SU-DHL-6 (cell line): ENCODE data around the gene GPR22.

ENCODE experiments used
- H2AFZ ChIP-seq: fragments of 200-600 bp; sonication (generic); 2 replicates; pipeline ENCODE4 v1.6.1; 2014; ENCODE audit warnings: low read depth, mild to moderate bottlenecking, moderate library complexity, mixed read lengths, antibody characterized with exemption, low read length; ENCODE audit not compliant: severe bottlenecking
- H3F3A ChIP-seq: fragments of 200-600 bp; shearing (Covaris generic); 2 replicates; pipeline ENCODE4 v1.6.0; 2016; ENCODE audit warnings: antibody characterized with exemption, mild to moderate bottlenecking; ENCODE audit not compliant: insufficient read depth
- H3K27ac ChIP-seq: fragments of 200-600 bp; sonication (generic); 2 replicates; pipeline ENCODE4 v1.5.1; 2016; ENCODE audit warnings: low read depth, mild to moderate bottlenecking, low read length, moderate library complexity, mixed read lengths
- H3K27me3 ChIP-seq: fragments of 200-600 bp; sonication (generic), shearing (Covaris generic); 2 replicates; pipeline ENCODE4 v1.6.0; 2014; ENCODE audit warnings: mild to moderate bottlenecking, low read length
- H3K36me3 ChIP-seq: fragments of 200-600 bp; sonication (generic); 2 replicates; pipeline ENCODE4 v1.6.1; 2014; ENCODE audit warnings: mild to moderate bottlenecking, low read length, mixed read lengths
- H3K4me2 ChIP-seq: fragments of 300-600, 200-600 bp; shearing (Covaris generic), sonication (generic); 2 replicates; pipeline ENCODE4 v1.6.0; 2014; ENCODE audit warnings: low read length, low read depth, mild to moderate bottlenecking; ENCODE audit not compliant: poor library complexity, severe bottlenecking
- H3K4me3 ChIP-seq: fragments of 200-600 bp; sonication (generic); 2 replicates; pipeline ENCODE4 v1.5.1; 2014; ENCODE audit warnings: antibody characterized with exemption, low read length, mild to moderate bottlenecking, mixed read lengths; ENCODE audit not compliant: insufficient read depth, poor library complexity, severe bottlenecking
- H3K79me2 ChIP-seq: fragments of 200-600 bp; sonication (generic); 2 replicates; pipeline ENCODE4 v1.6.1; 2014; ENCODE audit warnings: mild to moderate bottlenecking, low read length, moderate library complexity; ENCODE audit not compliant: insufficient read depth
- H3K9ac ChIP-seq: fragments of 200-600 bp; sonication (generic); 2 replicates; pipeline ENCODE4 v1.7.0; 2014; ENCODE audit warnings: mild to moderate bottlenecking, low read length
- H3K9me2 ChIP-seq: fragments of 200-600 bp; sonication (generic); replicated peaks from 2 replicates; pipeline ENCODE4 v1.6.1; 2014; ENCODE audit warnings: low read length; ENCODE audit not compliant: insufficient read depth
- H3K9me3 ChIP-seq: fragments of 200-600 bp; sonication (generic); 2 replicates; pipeline ENCODE4 v1.6.1; 2014; ENCODE audit warnings: low read length, mixed read lengths; ENCODE audit not compliant: insufficient read depth
- H4K20me1 ChIP-seq: fragments of 200-600 bp; sonication (generic); 2 replicates; pipeline ENCODE4 v1.6.1; 2014; ENCODE audit warnings: low read depth, mild to moderate bottlenecking, antibody characterized with exemption, low read length, moderate library complexity, mixed read lengths
- EZH2phosphoT487 ChIP-seq: fragments of 200-600 bp; sonication (generic), shearing (Covaris generic); conservative IDR thresholded peaks from 2 replicates; pipeline ENCODE4 v1.6.1; 2018; ENCODE audit warnings: mild to moderate bottlenecking, antibody characterized with exemption, low read length, moderate library complexity, mixed read lengths
- TF ChIP-seq, protein P1 (sequence below): fragments of 200-600 bp; sonication (generic); IDR thresholded peaks from one replicate; pipeline ENCODE4 v1.5.1; 2017; ENCODE audit warnings: antibody characterized with exemption, mild to moderate bottlenecking, low read length, moderate library complexity; ENCODE audit not compliant: insufficient read depth, poor library complexity, severe bottlenecking

The GPR22 gene

GRCh38 chr7:107439025-107439424 is 30.8 kb upstream of the GPR22 start:
- Histone ChIP-seq H3F3A (no peaks in the 10 kb centered on the region), H3K9me2 (no peaks in the 10 kb centered on the region), H3K4me2 (no peak overlapping the region), H3K27ac (no peak overlapping the region), H3K27me3 (no peaks in the 10 kb centered on the region), H3K36me3 (no peaks in the 10 kb centered on the region), H3K4me3 (no peak overlapping the region), H3K79me2 (no peaks in the 10 kb centered on the region), H2AFZ (no peak overlapping the region), H4K20me1 (no peaks in the 10 kb centered on the region), H3K9me3 (no peaks in the 10 kb centered on the region; the same call in 1 of the 2 replicates), H3K9ac (no peak overlapping the region)
- no peak for TF ChIP-seq EZH2phosphoT487
- TF ChIP-seq, protein P1, sequence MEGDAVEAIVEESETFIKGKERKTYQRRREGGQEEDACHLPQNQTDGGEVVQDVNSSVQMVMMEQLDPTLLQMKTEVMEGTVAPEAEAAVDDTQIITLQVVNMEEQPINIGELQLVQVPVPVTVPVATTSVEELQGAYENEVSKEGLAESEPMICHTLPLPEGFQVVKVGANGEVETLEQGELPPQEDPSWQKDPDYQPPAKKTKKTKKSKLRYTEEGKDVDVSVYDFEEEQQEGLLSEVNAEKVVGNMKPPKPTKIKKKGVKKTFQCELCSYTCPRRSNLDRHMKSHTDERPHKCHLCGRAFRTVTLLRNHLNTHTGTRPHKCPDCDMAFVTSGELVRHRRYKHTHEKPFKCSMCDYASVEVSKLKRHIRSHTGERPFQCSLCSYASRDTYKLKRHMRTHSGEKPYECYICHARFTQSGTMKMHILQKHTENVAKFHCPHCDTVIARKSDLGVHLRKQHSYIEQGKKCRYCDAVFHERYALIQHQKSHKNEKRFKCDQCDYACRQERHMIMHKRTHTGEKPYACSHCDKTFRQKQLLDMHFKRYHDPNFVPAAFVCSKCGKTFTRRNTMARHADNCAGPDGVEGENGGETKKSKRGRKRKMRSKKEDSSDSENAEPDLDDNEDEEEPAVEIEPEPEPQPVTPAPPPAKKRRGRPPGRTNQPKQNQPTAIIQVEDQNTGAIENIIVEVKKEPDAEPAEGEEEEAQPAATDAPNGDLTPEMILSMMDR: no peak

- H3K36me3 ChIP-seq: no peaks in the 10 kb centered on the region
- TF ChIP-seq, protein P1: no peak
- TF ChIP-seq EZH2phosphoT487: no peak
- H3K4me2 ChIP-seq: no peak overlapping the region
- no peak overlapping the region for H3K4me3 ChIP-seq
- H3F3A ChIP-seq: no peaks in the 10 kb centered on the region
- no peaks in the 10 kb centered on the region for H3K27me3 ChIP-seq
- no peak overlapping the region for H3K9ac ChIP-seq
- no peak overlapping the region for H2AFZ ChIP-seq
- H3K9me3 ChIP-seq: no peaks in the 10 kb centered on the region; the same call in 1 of the 2 replicates
- H3K79me2 ChIP-seq: no peaks in the 10 kb centered on the region
- no peaks in the 10 kb centered on the region for H4K20me1 ChIP-seq
- no peaks in the 10 kb centered on the region for H3K9me2 ChIP-seq
- H3K27ac ChIP-seq: no peak overlapping the region
Measured at GRCh38 chr7:107441581-107442422, 28.1 kb upstream of the GPR22 start.

- Histone ChIP-seq H3F3A (no peaks in the 10 kb centered on the region), H3K9ac (no peak overlapping the region), H3K79me2 (no peaks in the 10 kb centered on the region), H4K20me1 (no peaks in the 10 kb centered on the region), H3K9me2 (no peaks in the 10 kb centered on the region), H3K27ac (no peak overlapping the region), H3K27me3 (no peaks in the 10 kb centered on the region), H3K4me2 (no peak overlapping the region), H3K9me3 (no peaks in the 10 kb centered on the region; the same call in 1 of the 2 replicates), H3K36me3 (no peaks in the 10 kb centered on the region), H3K4me3 (no peak overlapping the region), H2AFZ (no peak overlapping the region)
- no peak for TF ChIP-seq EZH2phosphoT487
- TF ChIP-seq, protein P1: no peak
Measured at GRCh38 chr7:107442678-107443077, 27.2 kb upstream of the GPR22 start.
